ENCODE results near the gene RSAD2. TPM values are rescaled to one million over a fixed set of nuclear protein-coding genes. Genes with fewer than 3 reads are reported as not detected.

Gene RSAD2
- total and polyA plus RNA-seq, 9 of the 15 experiments (the other 6 are each of a cell fraction or from before 2014, with no cell fraction given) = 0.15 to 1.4 (median 0.28) TPM

- no peak for TF ChIP-seq ARID3B (CRISPR knock-in tag; IDR thresholded peaks at IDR 0.05; ENCODE audit: borderline replicate concordance)
- TF ChIP-seq, protein P1, sequence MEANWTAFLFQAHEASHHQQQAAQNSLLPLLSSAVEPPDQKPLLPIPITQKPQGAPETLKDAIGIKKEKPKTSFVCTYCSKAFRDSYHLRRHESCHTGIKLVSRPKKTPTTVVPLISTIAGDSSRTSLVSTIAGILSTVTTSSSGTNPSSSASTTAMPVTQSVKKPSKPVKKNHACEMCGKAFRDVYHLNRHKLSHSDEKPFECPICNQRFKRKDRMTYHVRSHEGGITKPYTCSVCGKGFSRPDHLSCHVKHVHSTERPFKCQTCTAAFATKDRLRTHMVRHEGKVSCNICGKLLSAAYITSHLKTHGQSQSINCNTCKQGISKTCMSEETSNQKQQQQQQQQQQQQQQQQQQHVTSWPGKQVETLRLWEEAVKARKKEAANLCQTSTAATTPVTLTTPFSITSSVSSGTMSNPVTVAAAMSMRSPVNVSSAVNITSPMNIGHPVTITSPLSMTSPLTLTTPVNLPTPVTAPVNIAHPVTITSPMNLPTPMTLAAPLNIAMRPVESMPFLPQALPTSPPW (CRISPR knock-in tag; IDR thresholded peaks at IDR 0.05) = no peak
- TF ChIP-seq SMARCA4 (IDR thresholded peaks at IDR 0.05) = no peak
- TF ChIP-seq, protein P2, sequence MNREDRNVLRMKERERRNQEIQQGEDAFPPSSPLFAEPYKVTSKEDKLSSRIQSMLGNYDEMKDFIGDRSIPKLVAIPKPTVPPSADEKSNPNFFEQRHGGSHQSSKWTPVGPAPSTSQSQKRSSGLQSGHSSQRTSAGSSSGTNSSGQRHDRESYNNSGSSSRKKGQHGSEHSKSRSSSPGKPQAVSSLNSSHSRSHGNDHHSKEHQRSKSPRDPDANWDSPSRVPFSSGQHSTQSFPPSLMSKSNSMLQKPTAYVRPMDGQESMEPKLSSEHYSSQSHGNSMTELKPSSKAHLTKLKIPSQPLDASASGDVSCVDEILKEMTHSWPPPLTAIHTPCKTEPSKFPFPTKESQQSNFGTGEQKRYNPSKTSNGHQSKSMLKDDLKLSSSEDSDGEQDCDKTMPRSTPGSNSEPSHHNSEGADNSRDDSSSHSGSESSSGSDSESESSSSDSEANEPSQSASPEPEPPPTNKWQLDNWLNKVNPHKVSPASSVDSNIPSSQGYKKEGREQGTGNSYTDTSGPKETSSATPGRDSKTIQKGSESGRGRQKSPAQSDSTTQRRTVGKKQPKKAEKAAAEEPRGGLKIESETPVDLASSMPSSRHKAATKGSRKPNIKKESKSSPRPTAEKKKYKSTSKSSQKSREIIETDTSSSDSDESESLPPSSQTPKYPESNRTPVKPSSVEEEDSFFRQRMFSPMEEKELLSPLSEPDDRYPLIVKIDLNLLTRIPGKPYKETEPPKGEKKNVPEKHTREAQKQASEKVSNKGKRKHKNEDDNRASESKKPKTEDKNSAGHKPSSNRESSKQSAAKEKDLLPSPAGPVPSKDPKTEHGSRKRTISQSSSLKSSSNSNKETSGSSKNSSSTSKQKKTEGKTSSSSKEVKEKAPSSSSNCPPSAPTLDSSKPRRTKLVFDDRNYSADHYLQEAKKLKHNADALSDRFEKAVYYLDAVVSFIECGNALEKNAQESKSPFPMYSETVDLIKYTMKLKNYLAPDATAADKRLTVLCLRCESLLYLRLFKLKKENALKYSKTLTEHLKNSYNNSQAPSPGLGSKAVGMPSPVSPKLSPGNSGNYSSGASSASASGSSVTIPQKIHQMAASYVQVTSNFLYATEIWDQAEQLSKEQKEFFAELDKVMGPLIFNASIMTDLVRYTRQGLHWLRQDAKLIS (CRISPR knock-in tag; IDR thresholded peaks at IDR 0.05) = no peak
- TF ChIP-seq, protein P3, sequence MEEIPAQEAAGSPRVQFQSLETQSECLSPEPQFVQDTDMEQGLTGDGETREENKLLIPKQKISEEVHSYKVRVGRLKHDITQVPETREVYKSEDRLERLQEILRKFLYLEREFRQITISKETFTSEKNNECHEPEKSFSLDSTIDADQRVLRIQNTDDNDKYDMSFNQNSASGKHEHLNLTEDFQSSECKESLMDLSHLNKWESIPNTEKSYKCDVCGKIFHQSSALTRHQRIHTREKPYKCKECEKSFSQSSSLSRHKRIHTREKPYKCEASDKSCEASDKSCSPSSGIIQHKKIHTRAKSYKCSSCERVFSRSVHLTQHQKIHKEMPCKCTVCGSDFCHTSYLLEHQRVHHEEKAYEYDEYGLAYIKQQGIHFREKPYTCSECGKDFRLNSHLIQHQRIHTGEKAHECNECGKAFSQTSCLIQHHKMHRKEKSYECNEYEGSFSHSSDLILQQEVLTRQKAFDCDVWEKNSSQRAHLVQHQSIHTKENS (CRISPR knock-in tag; IDR thresholded peaks at IDR 0.05) = no peak
- TF ChIP-seq TRIM28 (IDR thresholded peaks at IDR 0.05) = peak; percentile 28; the same call in 1 of the 2 replicates
- no peak for TF ChIP-seq NFXL1 (CRISPR knock-in tag; IDR thresholded peaks at IDR 0.05)
- TF ChIP-seq ILF3 (IDR thresholded peaks at IDR 0.05; ENCODE audit: borderline replicate concordance) = no peak
These were observed 3.5 kb upstream of the RSAD2 start (continued) for GRCh38 chr2:6874032-6874431.
